Measurements from ENCODE around the gene ICAM5.
A peak's percentile ranks its signal among the peaks of the same experiment; 100 is the strongest.

The ICAM5 gene

GRCh38 chr19:10292789-10293636 is 3.3 kb downstream of the ICAM5 start:
- TF ChIP-seq YY1 (IDR thresholded peaks at IDR 0.05; ENCODE audit: low read depth) (no peak), TAF1 (IDR thresholded peaks at IDR 0.05; ENCODE audit: low read depth) (no peak), RAD21 (IDR thresholded peaks at IDR 0.05; ENCODE audit: low read depth) (no peak), TCF12 (IDR thresholded peaks at IDR 0.05; ENCODE audit: low read depth) (no peak), FOXM1 (IDR thresholded peaks at IDR 0.05; ENCODE audit: borderline replicate concordance, low read depth) (no peak), NFIC (IDR thresholded peaks at IDR 0.05) (no peak), CEBPB (IDR thresholded peaks at IDR 0.05) (no peak)

- no peak for TF ChIP-seq FOXM1 (IDR thresholded peaks at IDR 0.05; ENCODE audit: borderline replicate concordance, low read depth)
- TF ChIP-seq EGR1 (IDR thresholded peaks at IDR 0.05), result no peak
- TF ChIP-seq YY1 (IDR thresholded peaks at IDR 0.05; ENCODE audit: low read depth), result no peak
- no peak for TF ChIP-seq USF1 (IDR thresholded peaks at IDR 0.05)
- TF ChIP-seq NFIC (IDR thresholded peaks at IDR 0.05), result no peak
- no peak for TF ChIP-seq MAX (IDR thresholded peaks at IDR 0.05)
- no peak for TF ChIP-seq CREB1 (IDR thresholded peaks at IDR 0.05; ENCODE audit: low read depth)
- TF ChIP-seq ZBTB7A (IDR thresholded peaks at IDR 0.05; ENCODE audit: low read depth), result no peak
Measured at GRCh38 chr19:10293637-10294367, 4.0 kb downstream of the ICAM5 start.

- TF ChIP-seq EGR1 (IDR thresholded peaks at IDR 0.05), result no peak
- no peak for TF ChIP-seq RAD21 (IDR thresholded peaks at IDR 0.05; ENCODE audit: low read depth)
- no peak for TF ChIP-seq EP300 (IDR thresholded peaks at IDR 0.05; ENCODE audit: borderline replicate concordance)
- no peak for TF ChIP-seq CREB1 (IDR thresholded peaks at IDR 0.05; ENCODE audit: low read depth)
- no peak for TF ChIP-seq TEAD4 (IDR thresholded peaks at IDR 0.05)
- TF ChIP-seq YY1 (IDR thresholded peaks at IDR 0.05; ENCODE audit: low read depth), result no peak
- no peak for TF ChIP-seq USF1 (IDR thresholded peaks at IDR 0.05)
- no peak for TF ChIP-seq REST (IDR thresholded peaks at IDR 0.05; ENCODE audit: low read depth)
- TF ChIP-seq ZBTB7A (IDR thresholded peaks at IDR 0.05; ENCODE audit: low read depth), result no peak
- TF ChIP-seq TCF12 (IDR thresholded peaks at IDR 0.05; ENCODE audit: low read depth), result no peak
- no peak for TF ChIP-seq FOXM1 (IDR thresholded peaks at IDR 0.05; ENCODE audit: borderline replicate concordance, low read depth)
- no peak for TF ChIP-seq MAX (IDR thresholded peaks at IDR 0.05)
- no peak for TF ChIP-seq TAF1 (IDR thresholded peaks at IDR 0.05; ENCODE audit: low read depth)
- no peak for TF ChIP-seq NFIC (IDR thresholded peaks at IDR 0.05)
Measured at GRCh38 chr19:10294368-10294697, 4.6 kb downstream of the ICAM5 start.

GRCh38 chr19:10295305-10295846 is 5.6 kb downstream of the ICAM5 start:
- TF ChIP-seq ZBTB7A (IDR thresholded peaks at IDR 0.05; ENCODE audit: low read depth) (peak; percentile 64; the same call in 1 of the 2 replicates), USF1 (IDR thresholded peaks at IDR 0.05) (peak; percentile 54), TCF12 (IDR thresholded peaks at IDR 0.05; ENCODE audit: low read depth) (peak; percentile 64), TAF1 (IDR thresholded peaks at IDR 0.05; ENCODE audit: low read depth) (no peak), RAD21 (IDR thresholded peaks at IDR 0.05; ENCODE audit: low read depth) (no peak), NFIC (IDR thresholded peaks at IDR 0.05) (peak; percentile 84), MAX (IDR thresholded peaks at IDR 0.05) (peak; percentile 90), YY1 (IDR thresholded peaks at IDR 0.05; ENCODE audit: low read depth) (no peak), EGR1 (IDR thresholded peaks at IDR 0.05) (no peak), FOXM1 (IDR thresholded peaks at IDR 0.05; ENCODE audit: borderline replicate concordance, low read depth) (no peak), REST (IDR thresholded peaks at IDR 0.05; ENCODE audit: low read depth) (no peak), CREB1 (IDR thresholded peaks at IDR 0.05; ENCODE audit: low read depth) (no peak), EP300 (IDR thresholded peaks at IDR 0.05; ENCODE audit: borderline replicate concordance) (no peak), CEBPB (IDR thresholded peaks at IDR 0.05) (no peak), TEAD4 (IDR thresholded peaks at IDR 0.05) (peak; percentile 23; the same call in 1 of the 2 replicates)

All from Ishikawa (cell line).